ENCODE results near the gene DSC3.

Gene DSC3

DNA sequence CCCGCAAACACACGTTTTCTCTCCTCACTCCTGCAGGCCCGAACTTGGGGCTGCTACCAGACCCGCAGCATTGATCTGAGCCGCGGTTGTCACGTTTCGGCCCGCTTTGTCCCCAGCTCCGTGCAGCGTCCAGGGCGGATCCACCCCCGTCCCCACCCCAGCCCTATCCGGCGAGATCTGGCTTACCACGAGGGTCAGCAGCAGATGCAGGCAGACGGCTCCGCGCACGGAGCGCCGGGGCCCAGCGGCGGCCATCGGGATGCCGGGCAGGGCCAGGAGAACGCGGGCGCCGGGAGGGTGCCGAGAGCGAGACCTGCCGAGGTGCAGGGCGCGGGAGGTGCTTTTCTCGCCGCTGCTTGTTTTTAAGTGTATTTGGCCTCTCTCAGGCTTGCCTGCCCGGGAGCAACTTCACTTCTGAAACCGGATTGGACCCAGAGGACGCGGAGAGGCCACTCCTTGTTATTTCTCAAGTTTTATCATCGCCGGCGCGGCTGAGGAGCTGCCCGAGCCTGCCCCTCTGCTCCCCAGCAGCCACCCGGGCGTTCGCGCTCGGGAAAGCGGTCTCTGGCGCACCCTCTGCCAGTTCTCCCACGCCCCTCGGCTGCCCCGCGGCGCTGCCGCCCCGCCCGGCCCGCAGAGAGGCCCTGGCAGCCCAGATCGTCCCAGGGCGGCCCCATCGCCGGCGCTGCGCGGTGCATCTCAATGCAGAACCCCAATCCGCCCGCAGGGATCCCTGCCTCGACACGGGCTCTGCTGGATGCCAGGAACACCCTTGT is at the start of gene DSC3:
DSC3 (minus strand) TSS at position 337 of the 776 bp plus-strand sequence; CDS start at position 255, 82 bp downstream.
- peak; percentile 75 for DNase-seq

DNA sequence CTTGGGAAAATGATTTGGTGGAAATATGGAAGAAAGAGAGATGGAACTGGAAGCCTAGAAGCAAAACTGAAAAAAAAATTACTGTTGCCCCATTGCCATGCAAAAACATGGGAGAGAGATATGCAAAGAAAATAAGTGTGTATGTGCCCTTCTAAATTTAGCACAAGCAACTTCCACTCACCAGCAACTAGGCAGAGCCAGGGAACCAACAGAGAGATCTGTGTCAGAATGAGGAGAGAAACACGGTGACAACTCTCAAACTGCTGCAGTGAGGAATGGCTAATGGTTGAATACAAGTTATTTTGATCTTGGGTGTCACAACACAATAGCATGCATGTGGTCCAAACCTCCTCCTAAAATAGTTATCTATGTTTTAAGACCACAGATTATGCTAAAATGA is 48.8 kb upstream of the DSC3 start:
- DNase-seq: no peak

DNA sequence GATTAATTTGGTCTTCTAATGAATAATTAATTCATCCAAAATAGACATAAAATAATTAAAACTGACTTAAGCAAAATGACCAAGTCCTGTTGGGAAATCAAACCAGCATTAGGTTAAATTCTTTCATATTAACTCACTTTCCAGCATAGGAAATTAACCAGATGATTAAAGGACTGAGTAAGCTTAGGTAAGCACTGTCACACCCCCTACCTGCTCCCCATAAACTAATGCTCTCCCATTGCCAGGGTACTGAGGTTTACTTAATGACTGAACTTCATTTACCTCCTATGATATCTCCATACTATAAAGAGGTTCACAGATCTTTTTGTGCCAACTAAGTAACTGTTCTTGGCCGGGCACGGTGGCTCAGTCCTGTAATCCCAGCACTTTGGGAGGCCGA is 46.0 kb upstream of the DSC3 start:
- DNase-seq: no peak

DNA sequence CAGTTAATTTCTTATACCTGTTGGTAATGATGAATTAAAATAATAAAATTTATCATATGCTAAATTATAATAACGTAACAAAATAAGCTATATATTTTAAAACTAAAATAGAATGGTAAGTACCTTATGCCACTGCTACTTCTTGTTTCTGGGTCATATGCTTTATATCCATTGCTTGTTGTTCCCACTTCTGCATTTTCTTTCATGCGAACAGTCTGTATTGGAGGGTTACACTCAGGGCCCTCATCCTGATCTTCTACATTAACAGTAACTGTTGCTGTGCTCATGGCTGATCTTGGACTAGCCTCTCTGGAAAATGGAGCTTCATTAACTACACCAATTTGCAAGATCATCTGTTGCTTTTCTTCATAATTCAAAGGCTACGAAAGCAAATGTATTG is 37.4 kb upstream of the DSC3 start:
- no peak for DNase-seq

DNA sequence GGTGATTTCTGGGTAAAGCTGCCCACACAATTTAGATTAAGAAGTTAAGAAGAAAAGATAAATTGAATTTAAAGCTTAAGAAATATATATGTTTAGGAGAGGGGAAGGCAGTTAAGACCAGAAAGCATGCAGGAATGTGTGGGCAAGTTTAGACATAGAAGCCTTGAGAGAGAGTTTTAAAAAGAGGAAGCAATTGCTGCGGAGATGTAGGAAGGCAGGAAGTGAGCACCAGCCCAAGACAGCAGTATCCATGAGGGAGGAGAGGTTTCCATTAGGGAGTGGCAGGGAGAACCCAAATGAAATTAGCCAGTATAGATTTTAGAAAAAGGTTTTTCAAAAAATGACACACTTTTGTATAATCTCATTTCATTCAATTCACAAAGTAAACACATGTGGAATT is 35.3 kb upstream of the DSC3 start:
- no peak for DNase-seq

DNA sequence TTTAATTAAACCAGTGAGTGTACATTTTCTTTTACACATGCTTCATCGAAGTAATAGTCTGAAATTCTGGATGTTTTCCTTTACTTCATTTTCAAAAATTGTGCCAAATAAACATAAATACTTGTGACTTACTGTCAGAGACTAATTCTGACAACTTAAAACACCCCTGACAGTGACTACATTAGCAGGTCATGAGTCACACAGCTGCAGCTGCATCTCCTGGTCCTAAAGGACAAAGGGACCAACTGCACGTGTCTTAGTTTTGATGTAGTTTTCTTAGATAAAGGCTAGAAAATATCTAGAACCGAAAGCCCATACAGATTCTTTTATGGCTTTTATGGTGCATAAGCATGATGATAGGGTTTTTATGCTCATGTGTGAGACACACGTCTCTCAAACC is 29.6 kb upstream of the DSC3 start:
- no peak for DNase-seq

GRCh38 chr18:31070206-31070605 is 27.7 kb upstream of the DSC3 start:
- DNase-seq: no peak

DNA sequence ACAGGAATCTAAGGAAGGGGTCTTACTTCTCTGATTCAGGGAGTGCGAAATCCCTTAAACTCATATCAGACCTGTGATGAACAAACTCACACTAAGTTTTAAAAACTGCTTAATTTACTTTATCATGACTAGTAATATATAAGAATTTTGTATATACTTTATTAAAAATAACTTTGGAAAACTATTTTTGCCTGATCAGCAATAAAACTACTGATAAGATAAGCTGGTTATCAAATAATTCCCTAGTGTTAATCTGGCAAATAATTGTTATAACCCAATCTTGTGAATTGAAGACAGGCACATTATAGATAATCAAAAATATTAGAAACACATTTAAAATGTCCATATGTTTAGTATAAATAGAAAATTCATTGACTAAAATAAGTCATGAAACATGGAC is 23.7 kb upstream of the DSC3 start:
- DNase-seq: no peak

DNA sequence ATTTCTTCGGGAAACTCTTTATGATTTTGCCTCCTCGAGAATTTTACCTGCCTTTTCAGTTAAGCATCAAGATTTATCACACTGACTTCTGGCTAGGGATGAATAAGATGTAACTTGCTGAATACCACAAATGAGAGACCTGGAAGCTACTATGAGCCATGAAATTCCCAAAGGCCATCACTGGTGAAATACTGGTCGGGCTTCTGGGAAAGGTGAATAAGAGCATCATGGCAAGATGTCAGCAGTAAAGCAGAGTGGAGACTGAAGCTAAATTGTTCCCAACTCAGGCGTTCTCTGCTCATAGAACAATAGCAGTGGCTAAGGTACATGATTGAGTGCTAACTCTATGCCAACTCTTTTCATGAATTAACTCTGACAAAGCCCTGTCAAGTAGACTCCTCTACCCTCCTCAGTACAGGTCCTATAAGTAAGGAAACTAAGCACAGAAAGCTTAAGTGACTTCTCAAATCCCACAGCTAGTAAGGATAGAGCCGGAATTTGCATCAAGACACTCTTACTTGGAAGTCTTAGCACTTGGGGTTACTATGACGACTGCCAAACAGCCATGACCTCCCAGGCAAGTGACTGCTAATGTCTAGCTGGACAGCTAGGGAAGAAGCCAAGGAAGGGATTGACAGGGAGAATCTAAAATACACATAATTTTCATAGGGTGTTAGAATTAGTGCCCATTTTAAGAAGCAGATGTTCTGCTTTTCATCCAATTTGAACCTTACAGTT is 22.7 kb upstream of the DSC3 start:
- DNase-seq: no peak

DNA sequence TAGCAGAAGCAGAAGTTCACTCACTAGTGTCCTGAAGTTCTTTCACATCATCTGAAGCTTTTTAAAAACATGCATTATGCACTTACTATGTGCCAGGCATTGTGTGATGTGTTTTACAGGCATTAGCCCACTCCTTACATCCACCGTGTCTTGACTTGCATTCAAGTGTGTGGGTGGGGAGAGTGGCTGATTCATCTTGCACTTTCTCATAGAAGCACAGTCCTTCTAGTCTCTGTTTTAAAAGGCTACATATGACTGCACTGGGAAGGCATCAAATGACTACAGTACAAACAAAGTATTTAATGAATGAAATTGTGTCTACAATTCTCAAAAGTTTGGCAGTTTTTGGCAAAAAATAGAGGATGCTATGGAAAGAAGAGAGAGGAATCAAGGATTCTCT is 21.6 kb upstream of the DSC3 start:
- DNase-seq: no peak

GRCh38 chr18:31061945-31062344 is 19.4 kb upstream of the DSC3 start:
- no peak for DNase-seq

GRCh38 chr18:31058897-31059296 is 16.4 kb upstream of the DSC3 start:
- no peak for DNase-seq

GRCh38 chr18:31057917-31058316 is 15.4 kb upstream of the DSC3 start:
- no peak for DNase-seq

DNA sequence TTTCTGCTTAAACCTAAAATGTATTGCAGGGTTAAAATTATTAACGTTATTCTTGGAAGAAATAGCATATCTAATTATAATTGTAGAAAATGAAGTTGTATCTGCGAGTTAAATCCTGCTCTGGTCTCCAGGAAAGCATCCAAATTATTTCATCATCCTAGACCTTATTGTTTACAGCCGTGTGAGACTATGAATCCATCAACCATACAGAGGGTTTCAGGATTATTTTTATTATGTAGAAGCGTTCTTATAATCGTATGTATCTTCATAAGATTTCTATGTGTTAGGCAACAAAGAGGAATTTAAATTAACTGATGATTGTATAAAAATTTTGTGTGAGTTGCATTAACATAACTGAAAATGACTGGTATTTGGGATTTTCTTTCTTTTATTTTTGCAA is 14.5 kb upstream of the DSC3 start:
- no peak for DNase-seq

DNA sequence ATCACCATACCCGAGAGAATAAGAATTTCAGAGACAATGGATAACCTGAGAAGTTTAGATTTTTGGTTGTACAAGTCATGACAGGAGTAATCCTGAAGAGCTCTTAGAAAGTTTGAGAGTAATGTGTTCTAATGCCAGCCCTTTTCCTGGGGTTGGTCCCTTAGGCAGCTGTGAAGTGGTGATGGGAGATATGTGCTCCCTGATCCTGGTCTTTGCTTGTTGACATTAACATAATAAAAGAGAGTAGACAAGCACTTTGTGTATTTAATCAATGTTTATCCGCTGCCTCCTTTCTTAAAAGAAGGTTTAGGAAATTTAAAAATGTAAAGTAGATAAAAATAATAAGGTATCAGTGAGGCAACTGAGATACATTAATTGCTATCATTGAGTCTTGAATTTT is 13.8 kb upstream of the DSC3 start:
- DNase-seq: peak; percentile 69

GRCh38 chr18:31050635-31051034 is 8.1 kb upstream of the DSC3 start:
- no peak for DNase-seq

DNA sequence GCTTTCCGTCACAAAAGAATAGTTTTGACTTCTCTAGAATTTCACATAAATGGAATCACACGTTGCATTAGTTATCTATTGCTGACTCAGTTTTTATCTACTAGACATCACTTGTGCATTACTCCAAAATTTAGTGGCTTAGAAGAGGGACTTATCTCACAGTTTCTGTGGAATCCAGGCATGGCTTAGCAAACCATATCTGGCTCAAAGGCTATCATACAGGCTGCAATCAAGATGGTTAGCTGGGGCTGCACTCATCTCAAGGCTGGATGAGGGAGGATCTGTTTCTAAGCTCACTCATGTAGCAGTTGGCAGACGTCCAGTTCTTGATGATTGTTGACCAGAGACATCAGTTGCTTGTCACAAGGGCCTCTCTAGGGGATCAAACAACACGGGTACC is 6.6 kb upstream of the DSC3 start:
- peak; percentile 99 for DNase-seq

- no peak for DNase-seq
Observed at GRCh38 chr18:31048216-31048615, 5.7 kb upstream of the DSC3 start.

DNA sequence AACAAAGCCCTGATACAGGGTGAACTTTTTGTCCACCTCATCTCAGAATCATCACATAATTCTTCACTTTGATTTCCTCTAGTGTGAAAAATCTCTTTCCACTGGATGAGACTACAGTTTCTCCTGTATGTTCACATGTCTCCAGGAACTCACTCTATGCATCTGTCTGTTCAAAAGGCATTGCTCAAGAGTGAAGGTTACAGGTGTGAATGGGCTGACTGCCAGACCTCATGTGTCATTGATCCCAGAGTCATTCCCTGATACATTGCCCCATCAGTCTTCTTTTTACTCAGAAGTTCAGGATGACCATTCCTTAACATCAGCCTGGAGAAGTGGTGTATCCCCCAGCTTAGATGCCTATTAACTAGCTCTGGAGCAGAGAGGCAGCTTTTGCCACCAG is 4.4 kb upstream of the DSC3 start:
- DNase-seq: no peak

- DNase-seq: no peak
Observed at GRCh38 chr18:31045599-31045998, 3.1 kb upstream of the DSC3 start.

DNA sequence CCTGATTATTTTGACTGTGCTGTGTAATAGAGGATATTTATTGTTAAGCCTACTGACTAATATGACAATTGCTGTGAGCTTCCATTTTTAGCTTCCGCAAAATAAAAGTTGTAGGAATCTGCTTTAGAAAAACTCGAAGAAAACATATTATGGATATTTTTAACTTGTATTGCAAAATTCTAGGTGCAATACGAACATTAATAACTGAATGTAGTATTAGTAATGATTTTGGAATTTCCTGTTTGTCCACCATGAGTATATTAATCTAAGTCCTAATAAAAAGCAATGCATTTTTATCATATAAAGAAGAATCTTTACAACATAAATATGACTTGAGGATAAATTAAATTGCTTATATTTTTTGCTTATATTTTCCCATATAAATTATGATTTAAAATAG is 2.4 kb upstream of the DSC3 start:
- no peak for DNase-seq

GRCh38 chr18:31043709-31044108 is 1.2 kb upstream of the DSC3 start:
- DNase-seq: no peak

DNA sequence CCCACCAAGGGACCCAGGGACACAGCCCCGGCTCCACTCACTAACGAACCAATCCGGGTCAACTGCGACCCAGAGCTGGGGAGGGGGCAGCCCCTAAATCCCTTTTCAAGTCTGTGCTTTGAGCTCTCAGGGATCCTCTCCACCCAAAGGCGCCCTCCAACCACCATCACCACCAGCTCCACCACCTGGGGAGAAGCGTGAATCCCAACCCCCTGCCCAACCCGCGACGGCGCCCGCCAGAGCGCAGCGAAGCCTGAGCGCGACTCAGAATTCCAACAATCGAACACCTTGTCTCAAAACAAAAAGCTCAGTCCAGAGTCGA is 497 bp downstream of the DSC3 start:
- DNase-seq: no peak

DNA sequence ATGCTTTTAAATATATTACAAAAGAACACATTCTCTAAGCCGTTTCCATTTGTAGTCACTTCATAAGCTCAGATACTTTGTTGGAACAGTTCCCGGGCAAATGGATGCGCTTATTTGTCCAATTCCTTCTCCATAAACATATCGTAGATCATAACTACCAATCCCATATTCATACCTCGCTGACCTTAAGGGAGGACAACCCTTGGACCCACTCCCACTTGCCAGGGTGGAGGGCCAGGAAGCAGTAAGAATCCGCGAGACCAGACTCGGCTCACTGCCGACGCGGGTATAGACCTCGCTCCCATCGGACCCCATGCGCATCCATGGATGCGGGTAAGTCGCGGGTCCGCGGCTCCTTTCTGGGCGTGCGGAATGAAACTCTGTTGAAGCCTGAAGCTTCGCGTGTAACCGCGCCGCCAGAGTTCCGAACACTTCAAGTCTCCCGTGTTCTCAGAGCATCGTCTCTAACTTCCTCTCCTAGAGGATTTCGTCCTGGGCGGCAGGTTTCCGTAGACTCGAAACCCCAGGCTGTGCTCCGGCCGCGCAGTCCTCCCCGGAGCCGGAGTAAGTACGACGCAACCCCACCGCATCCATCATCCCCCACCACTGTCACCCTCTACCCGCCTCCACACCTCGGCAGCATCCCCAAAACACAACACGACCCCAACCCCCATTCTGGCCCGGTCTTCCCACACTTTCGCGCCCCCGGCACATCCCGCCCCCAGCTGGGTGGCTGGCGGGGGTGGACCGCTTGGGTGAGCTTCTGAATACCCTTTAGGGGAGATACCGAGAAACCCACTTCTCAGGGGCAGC is 1.1 kb downstream of the DSC3 start:
- DNase-seq: no peak

Data from NCI-H510A treated with DMSO at 0.1 percent for 48 hours (cell line).